PC-9 (cell line): Measurements from ENCODE around the gene LCLAT1. TPM values are rescaled to one million over a fixed set of nuclear protein-coding genes. Genes with fewer than 3 reads are reported as not detected.

ENCODE experiments used
- BruUV-seq: library from RNA; stranded (reverse); fragments of 400-500 nt; replicated peaks from 2 replicates; lab custom pipeline; 2021; lab: Mats Ljungman, UMichigan
- CTCF ChIA-PET: fragments of 300-600 bp; sonication (Branson Sonifier 250); formaldehyde crosslinking; loops from one replicate; lab custom pipeline; 2022; ENCODE audit warnings: antibody characterized with exemption; lab: Charles Lee
- POLR2A ChIA-PET: fragments of 300-600 bp; sonication (Branson Sonifier 250); formaldehyde crosslinking; loops from one replicate; lab custom pipeline; 2022; ENCODE audit warnings: antibody characterized with exemption; ENCODE audit not compliant: unreplicated experiment; lab: Charles Lee
- DNase-seq, 2 experiments: peaks; one replicate each; pipeline versions ENCODE4 v3.0.0 to v3.0.0-alpha.2; 2015 to 2022; ENCODE audit warnings: mixed read lengths in 1 of 2
- H2AFZ ChIP-seq: fragments of 200-600 bp; sonication (generic); 2 replicates; pipeline ENCODE4 v1.8.1; 2017; ENCODE audit warnings: antibody characterized with exemption
- H3F3A ChIP-seq: fragments of 200-600 bp; sonication (generic); 2 replicates; pipeline ENCODE4 v1.8.1; 2017; ENCODE audit warnings: antibody characterized with exemption, mild to moderate bottlenecking, low read depth; ENCODE audit not compliant: insufficient read depth
- H3K27ac ChIP-seq: fragments of 200-600 bp; sonication (generic); 2 replicates; pipeline ENCODE4 v1.6.1; 2016; ENCODE audit warnings: mixed run types
- H3K27me3 ChIP-seq: fragments of 200-600 bp; sonication (generic); 2 replicates; pipeline ENCODE4 v1.6.1; 2016; ENCODE audit warnings: low read depth, mixed run types; ENCODE audit not compliant: insufficient read depth
- H3K36me3 ChIP-seq: fragments of 200-600 bp; sonication (generic); 2 replicates; pipeline ENCODE4 v1.6.1; 2016; ENCODE audit warnings: low read depth, mixed run types
- H3K4me1 ChIP-seq: fragments of 200-600 bp; sonication (generic); replicated peaks from 2 replicates; pipeline ENCODE4 v1.6.1; 2016; ENCODE audit warnings: mixed run types; ENCODE audit not compliant: insufficient read depth
- H3K4me2 ChIP-seq: fragments of 200-600 bp; sonication (generic); 2 replicates; pipeline ENCODE4 v1.6.1; 2017; ENCODE audit warnings: mixed run types
- H3K4me3 ChIP-seq: fragments of 200-600 bp; sonication (generic); 2 replicates; pipeline ENCODE4 v1.6.1; 2016; ENCODE audit warnings: mixed run types
- H3K79me2 ChIP-seq: fragments of 200-600 bp; sonication (generic); 2 replicates; pipeline ENCODE4 v1.6.1; 2017; ENCODE audit warnings: low read depth, mixed run types
- H3K9me2 ChIP-seq: fragments of 200-600 bp; sonication (generic); 2 replicates; pipeline ENCODE4 v1.8.1; 2017; ENCODE audit warnings: mild to moderate bottlenecking; ENCODE audit not compliant: insufficient read depth
- H3K9me3 ChIP-seq: fragments of 200-600 bp; sonication (generic); 2 replicates; pipeline ENCODE4 v1.8.1; 2016; ENCODE audit warnings: low read depth; ENCODE audit not compliant: insufficient read depth
- H4K20me1 ChIP-seq: fragments of 200-600 bp; sonication (generic); 2 replicates; pipeline ENCODE4 v1.8.1; 2017; ENCODE audit not compliant: insufficient read depth
- EZH2 ChIP-seq: fragments of 200-600 bp; sonication (generic); IDR thresholded peaks from 2 replicates; pipeline ENCODE4 v1.8.0; 2017; ENCODE audit warnings: antibody characterized with exemption, low read depth
- intact Hi-C: fragments of 100-400 bp; cut with micrococcal nuclease; formaldehyde crosslinking; loops from one replicate; pipeline ENCODE4 v1.10.0; 2022; ENCODE audit not compliant: unreplicated experiment
- total RNA-seq: library from RNA; stranded (reverse); gene quantifications from 2 replicates; pipeline ENCODE4 v1.2.3, GENCODE V29; 2021
- TF ChIP-seq, protein P1 (sequence below): fragments of 200-600 bp; sonication (generic); conservative IDR thresholded peaks from 2 replicates; pipeline ENCODE4 v1.6.1; 2017; ENCODE audit warnings: mixed run types, antibody characterized with exemption, mild to moderate bottlenecking, moderate library complexity

LCLAT1 gene
- total RNA-seq, 1 experiment from 2014 or later, result 35.7 TPM

GRCh38 chr2:30434708-30435107, 12.3 kb upstream of the LCLAT1 start:
- no peak overlapping the region for H2AFZ ChIP-seq
- H3K27me3 ChIP-seq, result no peaks in the 10 kb centered on the region
- no peaks in the 10 kb centered on the region for H3K4me1 ChIP-seq
- ChIA-PET POLR2A (no interaction called here), CTCF (no interaction called here)
- no peak overlapping the region for H3K27ac ChIP-seq
- no peaks in the 10 kb centered on the region for H4K20me1 ChIP-seq
- no peaks in the 10 kb centered on the region for H3K9me3 ChIP-seq
- TF ChIP-seq EZH2, result no peak
- TF ChIP-seq, protein P1, sequence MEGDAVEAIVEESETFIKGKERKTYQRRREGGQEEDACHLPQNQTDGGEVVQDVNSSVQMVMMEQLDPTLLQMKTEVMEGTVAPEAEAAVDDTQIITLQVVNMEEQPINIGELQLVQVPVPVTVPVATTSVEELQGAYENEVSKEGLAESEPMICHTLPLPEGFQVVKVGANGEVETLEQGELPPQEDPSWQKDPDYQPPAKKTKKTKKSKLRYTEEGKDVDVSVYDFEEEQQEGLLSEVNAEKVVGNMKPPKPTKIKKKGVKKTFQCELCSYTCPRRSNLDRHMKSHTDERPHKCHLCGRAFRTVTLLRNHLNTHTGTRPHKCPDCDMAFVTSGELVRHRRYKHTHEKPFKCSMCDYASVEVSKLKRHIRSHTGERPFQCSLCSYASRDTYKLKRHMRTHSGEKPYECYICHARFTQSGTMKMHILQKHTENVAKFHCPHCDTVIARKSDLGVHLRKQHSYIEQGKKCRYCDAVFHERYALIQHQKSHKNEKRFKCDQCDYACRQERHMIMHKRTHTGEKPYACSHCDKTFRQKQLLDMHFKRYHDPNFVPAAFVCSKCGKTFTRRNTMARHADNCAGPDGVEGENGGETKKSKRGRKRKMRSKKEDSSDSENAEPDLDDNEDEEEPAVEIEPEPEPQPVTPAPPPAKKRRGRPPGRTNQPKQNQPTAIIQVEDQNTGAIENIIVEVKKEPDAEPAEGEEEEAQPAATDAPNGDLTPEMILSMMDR, result no peak
- H3K9me2 ChIP-seq, result no peaks in the 10 kb centered on the region
- no peak overlapping the region for H3K4me2 ChIP-seq
- intact Hi-C loops, result no loop called here
- DNase-seq, result no peak
- no peaks in the 10 kb centered on the region for H3K79me2 ChIP-seq
- H3F3A ChIP-seq, result no peaks in the 10 kb centered on the region
- H3K4me3 ChIP-seq, result no peak overlapping the region
- no TSS peak for BruUV-seq
- no peaks in the 10 kb centered on the region for H3K36me3 ChIP-seq

GRCh38 chr2:30436859-30437435, 10.1 kb upstream of the LCLAT1 start:
- Histone ChIP-seq H3K4me2 (no peak overlapping the region), H3K4me1 (no peaks in the 10 kb centered on the region), H2AFZ (no peak overlapping the region), H3K36me3 (no peaks in the 10 kb centered on the region), H3K27ac (no peak overlapping the region), H3F3A (no peaks in the 10 kb centered on the region), H3K79me2 (no peaks in the 10 kb centered on the region), H4K20me1 (no peaks in the 10 kb centered on the region), H3K9me2 (0 out of 2 replicates have a peak, but pooled peaks cover 4% of the 10 kb centered on the region), H3K4me3 (no peak overlapping the region), H3K27me3 (no peaks in the 10 kb centered on the region), H3K9me3 (no peaks in the 10 kb centered on the region)
- ChIA-PET CTCF (no interaction called here), POLR2A (no interaction called here)
- intact Hi-C loops, result no loop called here
- BruUV-seq, result no TSS peak
- no peak for DNase-seq
- TF ChIP-seq, protein P1, result no peak
- no peak for TF ChIP-seq EZH2

GRCh38 chr2:30437809-30438548, 9.1 kb upstream of the LCLAT1 start:
- BruUV-seq, result no TSS peak
- intact Hi-C loops, result no loop called here
- CTCF ChIA-PET, result interaction anchor here (0.7 kb wide), 1 partner anchor 273 kb away, joined by 3 read pairs; no protein-coding TSS in a partner anchor

More at GRCh38 chr2:30437809-30438548, 9.1 kb upstream of the LCLAT1 start:
- Histone ChIP-seq H3K36me3 (no peaks in the 10 kb centered on the region), H4K20me1 (no peaks in the 10 kb centered on the region), H3K27me3 (no peaks in the 10 kb centered on the region), H3F3A (no peaks in the 10 kb centered on the region), H3K79me2 (no peaks in the 10 kb centered on the region), H3K9me3 (no peaks in the 10 kb centered on the region), H3K27ac (no peak overlapping the region), H3K4me2 (no peak overlapping the region), H3K4me1 (no peaks in the 10 kb centered on the region), H2AFZ (no peak overlapping the region), H3K9me2 (0 out of 2 replicates have a peak, but pooled peaks cover 4% of the 10 kb centered on the region), H3K4me3 (no peak overlapping the region)
- TF ChIP-seq, protein P1, result no peak
- no peak for TF ChIP-seq EZH2
- no peak for DNase-seq
- POLR2A ChIA-PET, result no interaction called here
